ENCODE measurements around the gene ME2. TPM values are rescaled to one million over a fixed set of nuclear protein-coding genes. Genes with fewer than 3 reads are reported as not detected.

The ME2 gene
- total RNA-seq, 6 experiments from 2014 or later = 12.3 to 32.4 (median 19.5) TPM

GRCh38 chr18:50934545-50935211 is 55.8 kb downstream of the ME2 start:
- ATAC-seq = peak; percentile 18 to 68 (median 62)
- WGBS (ENCODE audit: insufficient coverage, low coverage, low lambda C conversion rate, missing lambda C conversion rate) = 44% methylated on average over 6 of the region's 6 CpGs
- H3K36me3 ChIP-seq = no peaks in the 10 kb centered on the region
- no peak for DNase-seq
- H3K27me3 ChIP-seq = no peaks in the 10 kb centered on the region
- H3K27ac ChIP-seq = no peak overlapping the region
- intact Hi-C loops (cut with DNase I) = no loop called here
- peaks cover 0 to 18% (median 0%) of the 10 kb centered on the region in 4 donors for H3K4me1 ChIP-seq
- no peak overlapping the region for H3K4me3 ChIP-seq
- H3K9me3 ChIP-seq = no peaks in the 10 kb centered on the region
- no peak for TF ChIP-seq CTCF (IDR thresholded peaks at IDR 0.05)
- no peak for TF ChIP-seq POLR2A (IDR thresholded peaks at IDR 0.05)

GRCh38 chr18:50935493-50936191 is 56.7 kb downstream of the ME2 start:
- H3K36me3 ChIP-seq = peaks cover 0 to 4% (median 0%) of the 10 kb centered on the region in 4 donors
- WGBS (ENCODE audit: insufficient coverage, low coverage, low lambda C conversion rate, missing lambda C conversion rate) = 98% methylated on average over 5 of the region's 6 CpGs
- intact Hi-C loops (cut with DNase I) = no loop called here

GRCh38 chr18:50937183-50937582 is 58.3 kb downstream of the ME2 start:
- ATAC-seq (no peak), DNase-seq (no peak)
- peaks cover 0 to 18% (median 0%) of the 10 kb centered on the region in 4 donors for H3K4me1 ChIP-seq
- intact Hi-C loops (cut with DNase I) = no loop called here
- H3K4me3 ChIP-seq = no peak overlapping the region
- 75% methylated on average over 1 of the region's 1 CpG for WGBS (ENCODE audit: insufficient coverage, low coverage, low lambda C conversion rate, missing lambda C conversion rate)
- H3K27ac ChIP-seq = no peak overlapping the region
- no peaks in the 10 kb centered on the region for H3K27me3 ChIP-seq
- TF ChIP-seq POLR2A (IDR thresholded peaks at IDR 0.05) (no peak), CTCF (IDR thresholded peaks at IDR 0.05) (no peak)
- H3K9me3 ChIP-seq = no peaks in the 10 kb centered on the region
- H3K36me3 ChIP-seq = peaks cover 0 to 6% (median 0%) of the 10 kb centered on the region in 4 donors

More at GRCh38 chr18:50935493-50936191, 56.7 kb downstream of the ME2 start:
- Histone ChIP-seq H3K27ac (no peak overlapping the region), H3K9me3 (no peaks in the 10 kb centered on the region), H3K4me3 (no peak overlapping the region), H3K27me3 (no peaks in the 10 kb centered on the region), H3K4me1 (peaks cover 0 to 18% (median 0%) of the 10 kb centered on the region in 4 donors)
- DNase-seq = no peak
- no peak for ATAC-seq
- no peak for TF ChIP-seq CTCF (IDR thresholded peaks at IDR 0.05)
- no peak for TF ChIP-seq POLR2A (IDR thresholded peaks at IDR 0.05)

- H3K4me1 ChIP-seq = peaks cover 0 to 18% (median 0%) of the 10 kb centered on the region in 4 donors
- H3K27me3 ChIP-seq = no peaks in the 10 kb centered on the region
- no peak for TF ChIP-seq POLR2A (IDR thresholded peaks at IDR 0.05)
- peak in 1 of 4 donors; percentile 1 for TF ChIP-seq CTCF (IDR thresholded peaks at IDR 0.05)
- no peak for DNase-seq
- peaks cover 0 to 6% (median 0%) of the 10 kb centered on the region in 4 donors for H3K36me3 ChIP-seq
- no peak for ATAC-seq
- H3K27ac ChIP-seq = no peak overlapping the region
- intact Hi-C loops (cut with DNase I) = no loop called here
- no peaks in the 10 kb centered on the region for H3K9me3 ChIP-seq
- H3K4me3 ChIP-seq = no peak overlapping the region
- 79% methylated on average over 2 of the region's 2 CpGs for WGBS (ENCODE audit: insufficient coverage, low coverage, low lambda C conversion rate, missing lambda C conversion rate)
These were observed 60.0 kb downstream of the ME2 start for GRCh38 chr18:50938912-50939311.
